Stimulated activated CD4-positive, alpha-beta T cell treated with anti-CD3 and anti-CD28 coated beads, Interleukin-15, amount 100 ng/mL, for 1 hour (primary cell): ENCODE results near the gene FBXO33.

Experiments used
- DNase-seq, 2 donors: peaks; one replicate each; pipeline ENCODE4 v3.0.0-alpha.2; 2020; ENCODE audit warnings: low read depth in 1 of 2, low spot score in 1 of 2

The FBXO33 gene, protein sequence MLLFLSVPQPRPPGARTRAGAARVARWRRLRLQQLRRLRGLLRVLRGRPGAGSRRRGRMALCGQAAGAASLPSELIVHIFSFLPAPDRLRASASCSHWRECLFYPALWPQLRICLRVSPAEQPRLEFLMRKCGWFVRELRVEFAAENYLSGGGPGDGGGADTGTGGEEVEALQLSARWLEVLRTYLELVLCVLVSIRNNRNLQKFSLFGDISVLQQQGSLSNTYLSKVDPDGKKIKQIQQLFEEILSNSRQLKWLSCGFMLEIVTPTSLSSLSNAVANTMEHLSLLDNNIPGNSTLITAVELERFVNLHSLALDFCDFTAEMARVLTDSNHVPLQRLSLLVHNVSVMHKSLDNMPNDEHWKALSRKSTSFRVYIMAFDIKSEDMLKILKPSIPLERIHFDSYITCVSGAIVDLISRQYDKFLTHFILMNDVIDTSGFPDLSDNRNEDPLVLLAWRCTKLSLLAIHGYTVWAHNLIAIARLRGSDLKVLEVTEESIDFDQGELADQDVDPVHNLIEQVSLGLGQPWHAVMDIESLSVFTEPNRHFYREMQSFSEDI

DNA sequence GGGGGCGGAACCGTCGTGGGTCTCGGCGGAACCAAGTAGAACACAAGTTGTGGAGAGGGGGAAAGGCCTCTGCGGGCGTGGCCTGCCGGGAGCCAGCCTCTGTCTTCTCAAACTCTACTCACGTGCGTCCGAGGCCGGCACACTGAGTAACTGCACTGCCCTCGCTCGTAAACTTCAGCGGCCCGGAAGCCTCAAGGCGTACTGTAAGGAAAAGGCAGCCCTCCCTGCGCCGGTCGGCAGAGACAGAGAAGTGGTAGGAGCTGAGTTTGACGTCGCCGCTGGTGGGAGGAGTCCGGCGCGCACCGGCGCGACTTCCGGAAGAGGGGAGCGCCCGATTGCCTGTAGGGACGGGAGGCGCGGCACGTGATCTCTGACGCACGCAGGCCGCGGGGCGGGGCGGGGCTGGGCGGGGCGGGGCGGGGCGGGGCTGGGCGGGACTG, at the start of gene FBXO33:
Gene FBXO33 (minus strand): TSS at position 255 of the 440 bp plus-strand sequence. CDS start 271 bp downstream, outside the sequence.
- DNase-seq: peak; percentile 92 to 94

DNA sequence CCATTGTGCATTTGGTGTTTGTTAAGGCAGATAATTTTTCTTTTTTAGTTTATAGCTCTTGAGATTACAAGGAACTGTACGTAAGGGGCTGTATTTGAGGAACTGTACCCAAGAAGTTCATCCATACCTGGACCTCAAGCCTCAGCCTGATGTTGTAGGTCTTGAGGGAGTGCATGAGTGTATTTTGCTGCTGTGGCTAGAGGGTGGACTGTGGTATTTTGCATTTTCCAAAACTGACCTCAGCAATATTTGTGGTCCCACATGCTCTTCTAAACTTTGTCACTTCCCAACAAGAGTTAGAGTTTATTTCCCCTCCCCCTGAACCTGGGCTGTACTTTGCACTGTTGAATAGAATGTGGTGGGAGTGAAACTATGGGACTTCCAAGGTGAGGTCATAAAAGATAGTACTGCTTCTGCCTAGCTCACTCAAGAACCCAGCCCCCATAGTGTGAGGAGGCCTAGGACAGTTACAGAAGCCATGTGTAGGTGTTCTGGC, 42.2 kb upstream of the FBXO33 start:
- no peak for DNase-seq

DNA sequence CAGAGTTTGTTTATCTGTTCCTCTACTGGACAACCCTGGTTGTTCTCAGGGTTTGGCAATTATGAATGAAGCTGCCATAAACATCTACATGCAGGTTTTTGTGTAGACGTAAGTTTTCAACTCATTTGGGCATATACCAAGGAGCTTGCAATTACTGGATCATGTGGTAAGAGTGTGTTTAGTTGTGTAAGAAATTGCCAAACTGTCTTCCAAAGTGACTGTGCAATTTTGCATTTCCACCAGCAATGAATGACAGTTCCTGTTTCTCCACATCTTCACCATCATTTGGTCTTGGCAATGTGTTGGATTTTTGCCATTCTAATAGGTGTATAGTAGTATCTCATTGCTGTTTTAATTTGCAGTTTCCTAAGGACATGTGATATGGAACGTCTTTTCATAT, 39.8 kb upstream of the FBXO33 start:
- no peak for DNase-seq

DNA sequence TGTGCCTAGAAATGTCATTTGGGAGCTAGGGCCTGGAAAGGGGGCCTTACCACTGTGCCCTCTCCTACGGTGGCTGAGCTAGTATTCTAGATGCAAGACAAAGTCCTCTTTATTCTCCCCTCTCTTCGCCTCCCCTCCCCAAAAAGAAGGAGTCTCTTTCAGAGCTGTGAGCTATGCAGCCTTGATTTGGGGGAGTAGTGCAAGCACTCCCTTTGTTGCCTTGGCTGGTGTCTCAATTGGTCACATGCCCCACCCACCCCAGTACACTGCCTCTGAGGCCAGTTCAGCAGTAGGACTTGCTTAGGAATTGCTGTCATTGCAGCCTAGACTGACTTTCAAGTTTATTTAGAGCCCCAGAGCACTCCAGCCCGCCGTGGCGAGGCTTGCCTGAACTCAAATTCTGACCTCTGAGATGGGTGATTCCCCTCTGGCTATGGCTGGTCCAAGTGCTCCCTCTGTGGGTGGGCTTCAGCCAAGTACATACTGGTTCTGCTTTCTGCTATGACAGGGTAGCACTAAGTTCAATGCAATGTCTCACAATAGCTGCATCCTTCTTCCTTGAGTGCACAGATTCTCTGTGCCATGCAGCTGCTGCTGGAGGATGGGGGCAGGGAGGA, 37.0 kb upstream of the FBXO33 start:
- no peak for DNase-seq

DNA sequence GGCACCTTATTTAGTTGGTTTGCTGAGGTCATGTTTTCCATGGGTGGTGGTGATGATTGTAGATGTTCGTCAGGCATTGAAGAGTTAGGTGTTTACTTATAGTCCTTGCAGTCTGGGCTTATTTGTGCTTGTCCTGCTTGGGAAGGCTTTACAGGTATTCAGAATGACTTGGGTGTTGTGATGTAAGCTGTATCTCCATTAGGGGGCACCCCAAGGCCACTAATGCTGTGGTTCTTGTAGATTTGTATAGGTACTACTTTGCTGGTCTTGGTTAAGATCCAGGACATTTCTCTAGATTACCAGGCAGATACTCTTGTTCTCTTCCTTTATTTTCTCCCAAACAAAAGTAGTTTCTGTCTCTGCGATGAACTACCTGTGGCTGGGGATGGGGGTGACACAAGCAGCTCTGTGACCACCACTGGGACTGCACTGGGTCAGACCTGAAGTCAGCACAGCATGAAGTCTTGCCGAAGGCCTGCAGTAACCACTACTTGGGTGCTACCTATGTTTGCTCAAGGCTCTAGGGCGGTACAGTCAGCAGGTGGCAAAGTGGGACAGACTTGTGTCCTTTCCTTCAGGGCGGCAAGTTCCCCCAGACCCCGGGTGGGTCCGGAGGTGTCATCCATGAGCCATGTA, 35.8 kb upstream of the FBXO33 start:
- no peak for DNase-seq

DNA sequence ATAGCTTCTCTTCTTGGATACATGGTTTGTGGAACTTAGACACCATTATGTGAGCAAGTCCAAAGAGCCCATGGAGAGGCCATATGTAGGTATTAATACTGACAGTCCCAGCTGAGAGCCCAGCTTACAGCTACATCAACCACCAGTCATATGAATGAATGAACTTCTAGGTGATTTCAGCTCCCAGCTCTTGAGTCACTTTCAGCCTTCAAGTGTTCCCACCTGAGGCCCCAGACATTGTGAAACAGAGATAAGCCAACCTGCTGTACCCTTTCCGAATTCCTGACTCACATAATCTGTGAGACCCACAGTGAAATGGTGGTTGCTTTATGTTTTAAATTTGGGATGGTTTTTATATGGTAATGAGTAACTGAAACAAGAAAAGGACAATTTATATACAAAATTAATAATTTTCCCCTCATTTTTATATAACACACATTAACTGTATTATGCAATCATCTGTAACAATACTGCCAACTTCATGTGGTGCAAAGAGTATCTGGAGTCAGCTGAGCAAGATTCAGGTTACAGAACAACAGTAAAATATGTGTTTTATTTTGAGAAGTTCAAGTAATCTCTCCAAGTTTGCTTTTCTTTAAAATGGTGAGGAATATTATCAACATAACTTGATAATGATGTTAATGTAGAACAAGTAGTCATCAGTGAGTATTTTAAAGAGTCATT, 27.7 kb upstream of the FBXO33 start:
- DNase-seq: no peak

DNA sequence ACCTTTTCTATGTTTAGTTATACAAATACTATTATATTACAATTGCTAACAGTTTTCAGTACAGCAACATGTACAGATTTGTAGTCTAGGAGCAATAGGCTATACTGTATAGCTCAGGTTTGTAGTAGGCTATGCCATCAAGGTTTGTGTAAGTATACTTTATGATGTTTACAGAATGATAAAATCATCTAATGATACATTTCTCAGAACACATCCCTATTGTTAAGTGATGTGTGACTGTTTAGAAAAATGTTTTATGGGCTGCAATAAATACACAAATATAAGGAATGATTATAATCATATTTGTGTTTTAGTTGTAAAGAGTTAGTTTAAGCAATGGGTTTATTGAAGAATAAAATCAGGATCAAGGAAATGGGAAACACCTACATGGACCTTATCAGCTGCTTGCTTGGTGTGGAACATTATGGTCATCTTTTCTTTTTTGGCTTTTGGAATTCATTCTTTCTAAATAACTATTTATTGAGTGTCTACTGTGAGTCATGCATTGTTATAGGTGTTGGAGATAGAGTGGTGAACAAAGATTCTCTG, 24.5 kb upstream of the FBXO33 start:
- no peak for DNase-seq

DNA sequence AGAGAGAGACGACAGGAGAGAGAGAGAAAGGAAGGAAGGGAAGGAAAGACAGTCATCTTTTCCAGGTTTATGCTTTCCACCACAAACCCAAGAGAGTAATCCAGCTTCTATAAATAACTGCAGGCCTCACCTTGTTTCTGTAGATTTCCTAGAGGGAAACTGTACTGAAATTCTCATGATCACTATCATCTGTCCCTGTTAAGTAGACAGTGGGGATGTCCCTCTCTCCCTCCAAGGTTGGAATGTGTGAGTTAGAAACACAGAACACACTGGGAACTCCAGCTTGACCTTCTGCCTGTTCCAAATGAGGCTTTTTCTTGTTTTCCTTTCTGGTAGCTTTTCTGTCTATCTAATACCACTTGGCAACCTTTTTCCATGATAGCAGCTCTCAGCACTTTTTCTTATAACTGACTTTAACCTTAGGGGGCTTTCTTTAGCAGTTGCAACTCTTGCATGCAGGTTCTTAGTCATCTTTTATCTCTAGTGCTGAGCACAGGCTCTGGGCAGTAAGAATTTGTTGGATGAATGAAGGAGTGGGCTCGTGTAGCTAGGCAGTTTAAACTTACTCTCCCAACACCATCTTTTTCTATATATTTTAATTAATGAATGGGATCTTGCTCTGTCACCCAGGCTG, 22.8 kb upstream of the FBXO33 start:
- no peak for DNase-seq

DNA sequence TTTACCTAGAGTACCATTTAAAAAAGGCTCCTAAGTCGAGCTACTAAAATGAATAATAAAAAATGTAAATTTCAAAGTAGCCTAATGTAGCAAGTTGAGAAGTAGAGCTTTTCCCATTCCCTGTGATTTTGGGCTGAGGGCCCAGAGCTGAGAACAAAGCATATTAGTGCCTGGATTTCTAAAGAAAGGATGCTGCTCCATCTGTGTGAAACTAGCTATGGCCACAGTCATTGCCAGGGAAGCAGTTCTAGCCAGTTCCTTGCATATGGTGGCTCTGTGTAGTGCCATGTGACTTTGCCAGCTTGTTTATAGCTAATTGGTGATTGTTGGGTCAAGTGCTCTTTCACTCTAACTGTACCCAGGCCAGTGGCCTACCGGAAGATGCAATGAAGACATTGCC, 20.4 kb upstream of the FBXO33 start:
- no peak for DNase-seq

DNA sequence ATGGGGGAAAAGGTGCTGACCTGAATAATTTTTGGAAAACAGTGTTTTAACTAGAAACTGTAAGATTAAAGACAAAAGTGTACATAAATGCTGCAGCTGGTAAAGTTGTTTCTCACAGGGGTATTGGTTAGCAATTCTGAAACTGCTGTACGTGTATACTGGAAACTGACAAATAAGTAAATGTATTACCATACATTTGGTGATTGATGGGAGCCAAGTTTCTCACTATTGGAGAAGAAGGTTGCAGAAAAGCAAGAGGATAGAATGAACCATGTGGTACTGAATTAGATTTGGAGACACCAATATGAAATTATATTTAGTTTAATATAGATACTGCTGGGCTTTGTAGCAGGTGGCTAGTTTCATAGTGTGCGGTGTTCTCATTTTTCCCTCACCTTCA, 19.6 kb upstream of the FBXO33 start:
- no peak for DNase-seq

DNA sequence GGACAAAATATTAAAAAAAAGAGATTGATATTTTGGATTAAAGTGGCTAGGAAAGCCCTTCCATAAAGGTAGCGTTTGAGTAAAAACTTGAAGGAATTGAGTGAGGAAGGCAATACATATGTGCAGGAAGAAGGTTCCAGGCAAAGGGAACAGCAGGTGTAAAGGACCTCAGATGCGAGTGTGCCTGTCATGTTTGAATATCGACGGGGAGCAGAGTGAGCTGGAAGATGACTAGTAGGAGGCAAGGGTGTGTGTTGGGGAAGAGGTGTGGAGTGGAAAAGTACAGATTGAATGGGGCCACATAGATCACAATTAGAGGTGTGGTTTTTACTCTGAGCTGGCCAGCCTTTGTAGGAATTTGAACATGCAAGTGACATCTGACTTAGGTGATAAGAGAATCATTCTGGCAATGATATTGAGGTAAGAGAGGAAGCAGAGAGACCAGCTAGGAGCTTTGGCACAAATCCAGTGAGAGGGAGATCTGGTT, 15.0 kb upstream of the FBXO33 start:
- DNase-seq: no peak

DNA sequence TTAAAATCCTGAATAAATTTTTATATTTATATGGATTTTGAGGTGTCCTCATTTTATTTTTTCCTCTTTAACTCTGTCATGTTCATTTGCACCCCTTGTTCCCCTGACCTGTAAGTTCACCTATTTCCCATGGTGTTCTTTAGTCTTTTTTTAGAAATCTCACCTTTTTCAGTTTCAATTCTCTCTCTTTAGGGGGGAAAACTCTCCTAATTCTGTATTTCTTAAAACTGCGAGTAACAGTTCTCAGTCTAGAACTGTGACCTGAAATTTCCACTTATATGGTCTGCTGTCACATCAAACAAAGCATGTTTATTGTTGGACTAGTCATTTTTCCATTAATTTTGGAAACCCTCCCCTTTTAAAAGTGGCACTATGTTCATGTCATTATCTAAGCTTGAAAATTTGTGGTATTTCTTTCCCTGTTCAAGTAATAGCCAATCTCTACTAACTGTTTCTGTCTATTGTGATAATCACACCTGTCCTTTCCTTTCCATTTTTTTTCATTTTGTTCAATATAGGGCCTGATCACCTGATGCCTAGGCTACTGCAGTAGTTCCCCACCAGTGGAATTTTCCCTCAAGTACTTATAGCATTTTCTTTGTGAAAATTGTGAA, 14.0 kb upstream of the FBXO33 start:
- DNase-seq: no peak

DNA sequence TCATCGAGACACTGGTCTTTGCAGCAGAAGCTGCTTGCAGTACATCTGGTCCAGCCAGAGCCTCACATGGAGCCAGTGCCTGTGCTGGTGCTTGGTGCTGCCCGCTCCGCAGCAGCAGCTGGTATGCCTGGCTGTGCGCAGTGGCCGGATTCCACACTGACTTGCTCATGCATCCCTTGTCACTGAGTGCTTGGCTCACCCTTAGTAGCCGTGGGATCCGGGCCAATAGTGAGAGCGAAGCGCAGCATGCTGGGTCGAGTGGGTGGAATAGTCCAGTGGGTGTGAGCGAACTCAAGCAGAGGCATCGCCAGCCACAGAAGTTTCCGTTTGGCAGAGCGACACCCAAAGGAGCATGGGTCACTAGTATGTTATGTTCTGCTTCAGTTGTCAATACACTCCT, 10.1 kb upstream of the FBXO33 start:
- no peak for DNase-seq

DNA sequence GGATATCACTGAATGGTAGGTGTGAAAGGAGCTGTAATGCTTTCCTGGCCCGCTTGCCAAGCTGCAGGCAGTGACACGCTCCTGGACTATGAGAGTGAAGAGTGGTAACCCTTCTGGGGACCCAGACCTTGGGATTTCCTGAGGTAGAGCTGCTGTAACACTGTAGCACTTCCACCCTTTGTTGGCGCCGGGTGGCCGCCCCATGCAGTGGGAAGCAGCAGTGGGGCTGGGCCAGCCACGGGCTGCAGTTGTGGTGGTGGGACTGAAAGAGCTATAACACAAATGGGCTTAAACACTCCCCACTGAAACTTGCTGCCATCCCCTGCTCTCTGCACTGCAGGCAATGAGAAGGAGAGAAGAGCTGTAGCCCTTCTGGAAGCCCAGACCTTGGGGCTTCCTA, 9.6 kb upstream of the FBXO33 start:
- no peak for DNase-seq

DNA sequence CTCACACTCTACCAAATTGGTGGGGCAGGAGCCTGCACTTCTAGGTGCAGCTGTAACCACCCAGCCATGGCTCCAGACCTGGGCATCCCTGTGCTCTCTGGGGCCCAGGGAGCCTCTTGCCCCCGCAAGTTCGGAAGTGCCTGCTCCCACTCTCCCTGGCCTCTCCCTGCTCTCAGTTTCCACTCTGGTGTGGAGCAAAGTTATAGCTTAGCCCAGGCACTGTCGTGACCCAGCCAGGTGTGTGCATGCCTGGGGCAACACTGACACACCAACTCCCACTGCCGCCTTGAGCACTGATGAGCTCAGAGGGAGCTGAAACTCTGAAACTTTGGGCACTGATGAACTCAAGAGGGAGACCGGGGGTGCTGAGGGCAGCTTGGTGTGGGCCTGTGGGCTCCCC, 8.7 kb upstream of the FBXO33 start:
- no peak for DNase-seq

DNA sequence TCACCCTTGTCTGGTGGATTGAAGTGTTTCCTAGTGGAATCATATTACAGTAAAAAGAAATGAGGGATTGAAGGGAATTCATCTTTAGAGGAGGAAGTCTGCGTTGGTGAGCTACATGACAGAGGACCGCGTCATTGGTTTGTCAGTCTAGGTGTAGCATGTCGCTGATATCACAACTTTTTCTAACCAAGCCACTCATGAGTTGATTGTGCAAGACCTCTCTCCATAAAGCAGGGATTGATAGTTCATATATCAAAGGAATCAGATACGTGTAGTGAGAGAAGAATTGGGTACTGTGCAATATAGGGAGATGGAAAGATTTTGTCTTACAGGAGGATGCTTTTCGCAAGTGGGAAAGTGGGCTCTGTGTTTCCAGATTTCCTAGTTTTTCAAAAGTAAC, 3.0 kb upstream of the FBXO33 start:
- no peak for DNase-seq

DNA sequence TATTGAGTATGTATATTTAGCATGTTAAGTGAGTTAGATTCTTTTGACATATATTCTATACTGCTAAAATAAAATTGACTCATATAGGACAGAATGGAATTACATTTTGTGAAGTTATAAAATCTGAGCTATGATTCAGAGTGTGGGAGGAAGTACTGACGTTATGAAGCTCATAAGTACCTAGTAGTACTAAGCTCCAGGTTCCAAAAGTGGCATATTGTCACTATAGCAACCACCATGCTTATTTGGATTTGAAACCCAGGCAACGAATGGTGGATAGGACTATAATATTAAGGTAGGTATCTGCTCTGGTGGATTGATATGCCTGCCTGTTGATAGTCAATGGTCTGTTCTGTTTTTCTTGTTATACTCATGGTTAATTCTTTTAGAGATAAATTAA, 2.2 kb upstream of the FBXO33 start:
- DNase-seq: no peak

DNA sequence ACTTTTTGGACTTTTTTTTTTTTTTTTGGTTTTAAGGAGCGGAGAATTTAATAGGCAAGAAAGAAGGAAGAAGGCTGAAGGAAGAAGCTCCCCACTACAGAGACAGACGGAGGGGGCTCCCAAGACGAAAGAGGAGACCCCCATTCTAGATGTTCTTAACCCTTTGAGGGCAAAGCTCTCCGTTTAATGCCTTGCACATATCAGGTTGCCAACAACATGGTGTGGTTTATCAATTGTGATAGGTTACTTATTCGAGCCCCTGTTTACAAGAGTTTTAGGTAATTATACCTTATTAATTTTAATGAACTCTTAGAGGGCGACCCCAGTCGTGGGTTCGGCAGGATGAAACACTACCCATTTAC, 1.2 kb upstream of the FBXO33 start:
- DNase-seq: no peak

DNA sequence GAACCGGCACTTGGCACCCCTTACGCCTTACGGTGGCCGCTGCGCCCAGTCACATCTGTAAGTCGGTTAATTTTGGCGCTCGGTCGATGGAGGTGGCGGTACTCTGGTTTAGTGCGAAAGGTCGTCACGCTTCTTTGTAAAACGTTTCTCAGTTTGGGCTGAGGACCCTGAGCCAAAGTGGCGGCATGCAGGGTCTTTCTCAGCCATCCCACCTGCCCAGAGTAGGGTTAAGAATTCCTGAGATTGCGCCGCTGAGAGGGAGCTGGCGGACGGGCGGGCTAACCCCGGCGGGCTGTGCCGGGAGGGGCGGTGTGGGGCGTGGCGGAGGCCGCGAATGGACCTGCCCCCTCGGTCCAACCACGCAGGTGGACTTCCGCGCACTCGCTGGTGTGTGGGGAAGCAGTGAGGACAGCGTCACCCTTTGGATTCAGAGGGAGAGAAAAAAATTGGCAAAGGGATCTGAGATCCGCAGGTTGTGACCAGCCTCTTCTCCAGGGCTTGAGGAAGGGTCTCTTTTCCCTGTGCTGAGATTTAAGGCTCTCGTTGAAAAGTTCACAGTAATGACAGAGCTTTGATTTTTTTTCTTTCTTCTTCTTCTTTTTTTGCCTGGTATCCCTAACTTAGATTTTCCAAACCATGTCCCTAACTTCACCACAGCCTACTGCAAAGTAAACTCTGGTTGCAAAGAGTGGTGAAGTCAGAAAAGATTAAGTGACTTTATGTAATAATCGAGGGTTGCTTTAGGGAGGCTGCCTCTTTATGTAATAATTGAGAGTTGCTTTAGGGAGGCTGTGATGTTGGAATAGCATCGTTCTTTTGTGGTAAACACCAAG, 602 bp upstream of the FBXO33 start:
- DNase-seq: peak in 1 of 2 donors; percentile 51
